B cell (primary cell): Measurements from ENCODE around the gene STRBP. TPM values are rescaled to one million over a fixed set of nuclear protein-coding genes. Genes with fewer than 3 reads are reported as not detected.

Experiments
- ATAC-seq: fragments of 200-7000 bp; cut with Tn5 transposase; one replicate; pipeline ENCODE4 v1.10.0; 2021; ENCODE audit warnings: low read depth, mild to moderate bottlenecking, moderate number of reproducible peaks, moderate library complexity
- CTCF ChIA-PET: fragments of 350-600 bp; sonication (Branson Sonifier 250); formaldehyde crosslinking; loops from one replicate; lab custom pipeline; 2021; ENCODE audit warnings: antibody characterized with exemption, inconsistent platforms; lab: Charles Lee
- POLR2A ChIA-PET: fragments of 350-600 bp; sonication (Branson Sonifier 250); formaldehyde crosslinking; loops from one replicate; lab custom pipeline; 2021; ENCODE audit warnings: antibody characterized with exemption; lab: Charles Lee
- DNase-seq: peaks from one replicate; pipeline ENCODE4 v3.0.0; 2013
- H2AFZ ChIP-seq: 2 replicates; pipeline ENCODE4 v1.6.1; 2012; ENCODE audit warnings: mild to moderate bottlenecking, low read depth, low read length; ENCODE audit not compliant: insufficient read depth, poor library complexity, severe bottlenecking
- H3K27ac ChIP-seq, 2 donors: 1 replicate in 1 of 2; 2 replicates in 1 of 2; pipeline ENCODE4 v1.5.1; 2012 to 2013; ENCODE audit warnings: low read length in 2 of 2, mild to moderate bottlenecking in 2 of 2, moderate library complexity in 1 of 2
- H3K27me3 ChIP-seq, 4 experiments: fragments of 200-600 bp in 1 of 4; sonication (generic) in 1 of 4; replicated peaks in 1 of 4; 1 replicate in 2 of 4; 2 replicates in 2 of 4; pipeline versions ENCODE4 v1.6.1 to v1.7.0; 2013 to 2016; ENCODE audit warnings: low read length in 3 of 4, mild to moderate bottlenecking in 2 of 4, mixed read lengths in 1 of 4, moderate library complexity in 1 of 4; ENCODE audit not compliant: insufficient read depth in 4 of 4, control insufficient read depth in 3 of 4; ENCODE audit errors: control extremely low read depth in 1 of 4
- H3K36me3 ChIP-seq, 2 experiments: replicated peaks in 1 of 2; 1 replicate in 1 of 2; 2 replicates in 1 of 2; pipeline versions ENCODE4 v1.6.1 to v1.7.1; 2013; ENCODE audit warnings: low read length in 1 of 2; ENCODE audit not compliant: insufficient read depth in 2 of 2, control insufficient read depth in 1 of 2; ENCODE audit errors: control extremely low read depth in 1 of 2, extremely low read depth in 1 of 2
- H3K4me1 ChIP-seq, 2 donors: fragments of 200-600 bp in 1 of 2; sonication (generic) in 1 of 2; 1 replicate in 1 of 2; 2 replicates in 1 of 2; pipeline versions ENCODE4 v1.5.1 to v1.6.1; 2013 to 2017; ENCODE audit warnings: low read length in 2 of 2; ENCODE audit not compliant: control insufficient read depth in 2 of 2, insufficient read depth in 2 of 2
- H3K4me2 ChIP-seq: replicated peaks from 2 replicates; pipeline ENCODE3; 2012; ENCODE audit warnings: mild to moderate bottlenecking, low read depth, low read length; ENCODE audit not compliant: poor library complexity, severe bottlenecking
- H3K4me3 ChIP-seq, 5 experiments: fragments of 200-600 bp in 1 of 5; sonication (generic) in 1 of 5; 1 replicate in 3 of 5; 2 replicates in 2 of 5; pipeline versions ENCODE4 v1.5.1 to v1.7.0; 2011 to 2016; ENCODE audit warnings: low read length in 4 of 5, mild to moderate bottlenecking in 4 of 5, low read depth in 2 of 5, control low read depth in 1 of 5, moderate library complexity in 1 of 5; ENCODE audit not compliant: insufficient read depth in 1 of 5; ENCODE audit errors: control extremely low read depth in 1 of 5, extremely low read depth in 1 of 5
- H3K79me2 ChIP-seq: fragments of 200-600 bp; sonication (generic); one replicate; pipeline ENCODE4 v1.6.0; 2016; ENCODE audit warnings: low read length; ENCODE audit not compliant: control insufficient read depth, insufficient read depth
- H3K9ac ChIP-seq: fragments of 200-600 bp; sonication (generic); 2 replicates; pipeline ENCODE4 v1.6.1; 2017; ENCODE audit warnings: mild to moderate bottlenecking, low read length, moderate library complexity
- H3K9me3 ChIP-seq, 3 donors: one replicate each; pipeline versions ENCODE4 v1.6.1 to v1.7.1; 2013; ENCODE audit warnings: low read length in 2 of 3; ENCODE audit not compliant: control insufficient read depth in 2 of 3, insufficient read depth in 1 of 3; ENCODE audit errors: control extremely low read depth in 1 of 3
- H4K20me1 ChIP-seq: 2 replicates; pipeline ENCODE4 v1.6.0; 2012; ENCODE audit warnings: mild to moderate bottlenecking, low read length; ENCODE audit not compliant: insufficient read depth, control insufficient read depth, poor library complexity, severe bottlenecking
- H3K27ac Mint-ChIP-seq: one replicate; pipeline ENCODE4 v1.8.0; 2021; ENCODE audit warnings: mixed read lengths
- H3K27me3 Mint-ChIP-seq: one replicate; pipeline ENCODE4 v1.8.0; 2021; ENCODE audit warnings: mixed read lengths
- H3K4me1 Mint-ChIP-seq: one replicate; pipeline ENCODE4 v1.8.0; 2021; ENCODE audit warnings: mixed read lengths
- H3K4me3 Mint-ChIP-seq: one replicate; pipeline ENCODE4 v1.8.0; 2021; ENCODE audit warnings: mixed read lengths
- H3K9me3 Mint-ChIP-seq: one replicate; pipeline ENCODE4 v1.8.0; 2022; ENCODE audit warnings: mixed read lengths; ENCODE audit not compliant: insufficient read depth
- CTCF ChIP-seq: fragments of 200-600 bp; IDR thresholded peaks from one replicate; pipeline ENCODE4 v1.8.0; 2022; ENCODE audit warnings: antibody characterized with exemption, mild to moderate bottlenecking
- EZH2 ChIP-seq: IDR thresholded peaks from 2 replicates; pipeline ENCODE4 v1.6.1; 2012; ENCODE audit warnings: borderline replicate concordance, low read depth, mild to moderate bottlenecking, moderate library complexity, low read length; ENCODE audit not compliant: insufficient read depth, poor library complexity, severe bottlenecking
- WGBS: methylation state at CpG from one replicate; pipeline ENCODE4 v1.1.5; 2013; ENCODE audit warnings: missing lambda C conversion rate; ENCODE audit not compliant: insufficient coverage; 5-methylcytosine and 5-hydroxymethylcytosine counted together
- intact Hi-C: fragments of 100-400 bp; cut with micrococcal nuclease; formaldehyde crosslinking; loops from one replicate; pipeline ENCODE4 v1.10.0; 2022
- polyA plus RNA-seq: library from polyadenylated mRNA; depleted of rRNA; stranded (reverse); fragments of >200 nt; gene quantifications from 2 replicates; pipeline ENCODE4 v1.2.3, GENCODE V29; 2012
- total RNA-seq, 2 donors: library from RNA; stranded (reverse); fragments of 120-200 nt in 1 of 2; gene quantifications; 1 replicate in 1 of 2; 2 replicates in 1 of 2; pipeline versions ENCODE4 v1.2.3 to v1.2.4, GENCODE V29; 2013 to 2022

Gene STRBP
- total and polyA plus RNA-seq, 2 donors (not counting 1 experiment from before 2014, with no cell fraction given): 39.1 to 189 TPM

- H3K4me1 Mint-ChIP-seq: peaks cover 84% of the 10 kb centered on the region
- Histone ChIP-seq H3K4me1 (peaks cover 31 to 71% of the 10 kb centered on the region in 2 donors), H3K4me3 (no peak overlapping the region), H2AFZ (no peak overlapping the region), H3K4me2 (no peak overlapping the region), H3K79me2 (peaks cover 100% of the 10 kb centered on the region), H3K27ac (no peak overlapping the region), H4K20me1 (peaks cover 65% of the 10 kb centered on the region), H3K27me3 (no peaks in the 10 kb centered on the region), H3K9ac (no peak overlapping the region), H3K36me3 (peaks cover 0 to 3% of the 10 kb centered on the region in 2 experiments), H3K9me3 (no peaks in the 10 kb centered on the region)
- CTCF ChIA-PET: interaction anchor here (0.9 to 1.8 kb wide), 2 partner anchors 93 to 127 kb away, joined by 3 to 5 read pairs; no protein-coding TSS in a partner anchor
- peak overlapping the region; percentile 1 for H3K27ac Mint-ChIP-seq
- intact Hi-C loops: no loop called here
- no peaks in the 10 kb centered on the region for H3K9me3 Mint-ChIP-seq
- POLR2A ChIA-PET: interaction anchor here (0.5 to 0.7 kb wide), 2 partner anchors 81 to 1176 kb away, joined by 3 to 4 read pairs; no protein-coding TSS in a partner anchor
- H3K4me3 Mint-ChIP-seq: no peak overlapping the region
- TF ChIP-seq CTCF: no peak
- no peak for TF ChIP-seq EZH2
- ATAC-seq (no peak), DNase-seq (no peak)
- 100% methylated on average over 2 of the region's 3 CpGs for WGBS
- H3K27me3 Mint-ChIP-seq: no peaks in the 10 kb centered on the region
These were observed 11.1 kb downstream of the STRBP start for GRCh38 chr9:123257276-123257675.

GRCh38 chr9:123255718-123256117 is 12.7 kb downstream of the STRBP start:
- no peaks in the 10 kb centered on the region for H3K9me3 ChIP-seq
- H2AFZ ChIP-seq: no peak overlapping the region
- Mint-ChIP-seq H3K4me3 (no peak overlapping the region), H3K4me1 (peaks cover 82% of the 10 kb centered on the region), H3K27me3 (no peaks in the 10 kb centered on the region), H3K9me3 (no peaks in the 10 kb centered on the region), H3K27ac (no peak overlapping the region)
- H3K4me2 ChIP-seq: peak overlapping the region; percentile 3
- ChIA-PET CTCF (interaction anchor here (1.2 to 1.5 kb wide), 4 partner anchors 9 to 175 kb away, joined by 3 to 4 read pairs (median 4); no protein-coding TSS in a partner anchor), POLR2A (interaction anchor here (0.6 kb wide), 1 partner anchor 165 kb away, joined by 8 read pairs; no protein-coding TSS in a partner anchor)
- 89% methylated on average over 2 of the region's 3 CpGs for WGBS
- H3K4me3 ChIP-seq: no peak overlapping the region
- intact Hi-C loops: loop anchor here (2.0 kb wide), 1 partner anchor 17 kb away; no protein-coding TSS in a partner anchor
- peaks cover 0 to 6% of the 10 kb centered on the region in 2 experiments for H3K36me3 ChIP-seq
- H3K27me3 ChIP-seq: no peaks in the 10 kb centered on the region
- H3K27ac ChIP-seq: peak overlapping the region in 1 of 2 donors; percentile 26
- H4K20me1 ChIP-seq: peaks cover 72% of the 10 kb centered on the region
- peaks cover 36 to 68% of the 10 kb centered on the region in 2 donors for H3K4me1 ChIP-seq
- ATAC-seq (no peak), DNase-seq (no peak)
- H3K79me2 ChIP-seq: peaks cover 100% of the 10 kb centered on the region
- TF ChIP-seq EZH2 (no peak), CTCF (no peak)
- no peak overlapping the region for H3K9ac ChIP-seq
